Testis (tissue), 3 donors: ENCODE results near the gene ABHD11. TPM values are rescaled to one million over a fixed set of nuclear protein-coding genes. Genes with fewer than 3 reads are reported as not detected.

ENCODE experiments used
- DNase-seq: peaks from one replicate; pipeline ENCODE4 v3.0.0-alpha.2; 2019
- H3K27ac ChIP-seq, 2 donors: fragments of 200-600 bp; sonication (generic); one replicate each; pipeline ENCODE4 v1.5.1; 2019
- H3K27me3 ChIP-seq: fragments of 200-600 bp; sonication (generic); one replicate; pipeline ENCODE4 v1.5.1; 2019
- H3K36me3 ChIP-seq: fragments of 200-600 bp; sonication (generic); one replicate; pipeline ENCODE4 v1.5.1; 2017; ENCODE audit warnings: low read depth; ENCODE audit errors: missing control alignments
- H3K4me1 ChIP-seq: fragments of 200-600 bp; sonication (generic); one replicate; pipeline ENCODE4 v1.5.1; 2019
- H3K4me3 ChIP-seq, 2 donors: fragments of 200-600 bp; sonication (generic); one replicate each; pipeline ENCODE4 v1.5.1; 2017 to 2019
- H3K9me3 ChIP-seq: fragments of 200-600 bp; sonication (generic); one replicate; pipeline ENCODE4 v1.5.1; 2017
- POLR2A ChIP-seq: fragments of 450-650 bp; IDR thresholded peaks from one replicate; pipeline ENCODE4 v1.6.1; 2017; ENCODE audit warnings: antibody characterized with exemption, mild to moderate bottlenecking, moderate library complexity
- WGBS, 2 donors: methylation state at CpG; one replicate each; pipeline ENCODE4 v1.1.5; 2018; 5-methylcytosine and 5-hydroxymethylcytosine counted together
- intact Hi-C: fragments of 100-400 bp; cut with DNase I; formaldehyde crosslinking; loops from one replicate; pipeline ENCODE4 v1.15.1; 2023; ENCODE audit warnings: low total_unique reads
- microRNA counts, 2 donors: library from miRNA; unstranded; fragments of <30 nt; microRNA quantifications; one replicate each; lab custom pipeline; 2016
- microRNA-seq, 2 donors: library from miRNA; unstranded; fragments of <30 nt; microRNA quantifications; one replicate each; pipeline ENCODE4, GENCODE V29; 2016; ENCODE audit warnings: borderline number of aligned reads in 2 of 2, borderline replicate concordance in 1 of 2
- polyA plus RNA-seq: library from polyadenylated mRNA; stranded (reverse); fragments of 350-450 nt; fragmentation: Illumina TruSeq; extraction: RNeasy Lipid Tissue Mini Kit (QIAGEN cat#74804); gene quantifications from one replicate; pipeline ENCODE4 v1.2.3, GENCODE V29; 2014; ENCODE audit warnings: low read depth, low replicate concordance; ENCODE audit not compliant: insufficient read depth
- small RNA-seq, 2 donors: library from RNA; depleted of rRNA; stranded (forward); fragments of <200 nt; gene quantifications; one replicate each; pipeline ENCODE3, GENCODE V24; 2016
- total RNA-seq, 2 donors: library from RNA; depleted of rRNA; stranded (reverse); fragments of >200 nt; gene quantifications; one replicate each; pipeline ENCODE4 v1.2.3, GENCODE V29; 2016
- TF ChIP-seq, protein P1 (sequence below), 3 experiments: fragments of 450-650 bp in 2 of 3; fragments of 200-600 bp in 1 of 3; sonication (generic) in 1 of 3; IDR thresholded peaks; one replicate each; pipeline ENCODE4 v1.5.1; 2016 to 2019; ENCODE audit warnings: antibody characterized with exemption in 3 of 3, mild to moderate bottlenecking in 2 of 3, moderate library complexity in 1 of 3

Gene ABHD11
- total and polyA plus RNA-seq, 3 donors from 2014 or later = 21.6 to 33.1 (median 29.0) TPM

DNA sequence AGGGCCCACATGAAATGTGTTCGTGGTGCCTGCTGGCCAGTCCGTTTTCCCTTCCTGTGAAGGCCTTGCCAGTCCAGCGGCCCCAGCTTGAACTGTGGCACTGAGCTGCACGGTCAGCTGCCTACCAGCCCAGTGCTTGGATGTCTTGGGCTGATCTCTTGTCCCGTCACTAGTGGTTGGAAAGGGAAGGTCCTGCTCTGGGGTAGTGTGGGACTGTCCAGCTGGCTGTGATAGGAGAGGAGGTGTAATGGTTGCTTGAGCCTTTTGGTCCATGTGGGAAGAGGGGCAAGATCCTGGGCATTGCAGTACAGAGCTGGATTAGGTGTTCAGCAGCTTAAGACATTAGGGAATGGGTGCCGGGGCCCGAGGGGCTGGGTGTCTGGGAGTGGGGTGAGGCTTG, 40.2 kb downstream of the ABHD11 start:
- intact Hi-C loops = no loop called here

DNA sequence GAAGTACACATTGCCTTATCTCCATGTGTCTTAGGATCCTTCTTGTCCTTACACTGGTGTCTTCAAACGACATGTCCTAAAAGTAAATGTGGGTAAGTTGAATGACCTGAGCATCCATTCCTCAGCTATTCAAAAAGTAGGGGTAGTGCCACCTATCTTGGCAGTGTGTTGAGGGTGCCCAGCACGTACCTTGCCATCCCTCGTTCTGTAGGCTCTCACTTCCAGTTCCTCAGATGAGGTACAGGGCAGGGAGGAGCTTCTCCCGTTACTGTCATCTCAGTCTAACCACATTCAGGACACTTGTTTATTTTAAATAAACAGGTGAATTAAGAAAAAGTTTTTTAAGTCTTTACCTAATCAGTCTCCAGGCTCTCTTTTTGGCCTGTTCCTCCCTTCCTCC, 42.2 kb downstream of the ABHD11 start:
- intact Hi-C loops = no loop called here
- H3K36me3 ChIP-seq = no peaks in the 10 kb centered on the region

More for the DNA sequence above, 40.2 kb downstream of the ABHD11 start:
- TF ChIP-seq POLR2A = no peak
- TF ChIP-seq, protein P1, sequence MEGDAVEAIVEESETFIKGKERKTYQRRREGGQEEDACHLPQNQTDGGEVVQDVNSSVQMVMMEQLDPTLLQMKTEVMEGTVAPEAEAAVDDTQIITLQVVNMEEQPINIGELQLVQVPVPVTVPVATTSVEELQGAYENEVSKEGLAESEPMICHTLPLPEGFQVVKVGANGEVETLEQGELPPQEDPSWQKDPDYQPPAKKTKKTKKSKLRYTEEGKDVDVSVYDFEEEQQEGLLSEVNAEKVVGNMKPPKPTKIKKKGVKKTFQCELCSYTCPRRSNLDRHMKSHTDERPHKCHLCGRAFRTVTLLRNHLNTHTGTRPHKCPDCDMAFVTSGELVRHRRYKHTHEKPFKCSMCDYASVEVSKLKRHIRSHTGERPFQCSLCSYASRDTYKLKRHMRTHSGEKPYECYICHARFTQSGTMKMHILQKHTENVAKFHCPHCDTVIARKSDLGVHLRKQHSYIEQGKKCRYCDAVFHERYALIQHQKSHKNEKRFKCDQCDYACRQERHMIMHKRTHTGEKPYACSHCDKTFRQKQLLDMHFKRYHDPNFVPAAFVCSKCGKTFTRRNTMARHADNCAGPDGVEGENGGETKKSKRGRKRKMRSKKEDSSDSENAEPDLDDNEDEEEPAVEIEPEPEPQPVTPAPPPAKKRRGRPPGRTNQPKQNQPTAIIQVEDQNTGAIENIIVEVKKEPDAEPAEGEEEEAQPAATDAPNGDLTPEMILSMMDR (IDR thresholded peaks at IDR 0.05) = no peak
- H3K27me3 ChIP-seq = no peaks in the 10 kb centered on the region
- peaks cover 3% of the 10 kb centered on the region for H3K4me1 ChIP-seq
- no peak overlapping the region for H3K4me3 ChIP-seq
- H3K36me3 ChIP-seq = no peaks in the 10 kb centered on the region
- 70 to 80% methylated on average over 5 to 7 of the region's 7 CpGs for WGBS, 2 donors
- DNase-seq = no peak
- no peak overlapping the region for H3K27ac ChIP-seq
- no peaks in the 10 kb centered on the region for H3K9me3 ChIP-seq

DNA sequence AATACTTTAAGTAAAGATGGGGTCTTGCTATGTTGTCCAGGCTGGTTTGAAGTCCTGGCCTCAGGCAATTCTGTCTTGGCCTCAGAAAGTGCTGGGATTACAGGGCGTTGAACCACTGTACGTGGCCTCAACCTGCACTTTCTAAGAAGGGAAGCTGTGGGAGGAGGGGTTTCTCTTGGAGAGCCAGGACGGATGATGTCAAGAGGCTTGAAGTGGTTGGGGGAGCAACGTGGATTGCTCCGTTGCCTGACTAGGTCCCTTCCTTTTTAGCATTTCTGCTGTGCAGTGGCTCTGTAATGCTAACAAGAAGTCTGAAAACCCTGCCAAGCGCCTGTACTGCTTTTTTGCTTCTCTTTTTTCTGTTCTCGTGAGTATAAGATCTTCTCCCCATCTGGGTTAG, 48.0 kb downstream of the ABHD11 start:
- peak overlapping the region in 1 of 2 donors; percentile 32 for H3K27ac ChIP-seq
- 79 to 88% methylated on average over 7 of the region's 7 CpGs for WGBS, 2 donors
- H3K9me3 ChIP-seq = no peaks in the 10 kb centered on the region
- no peaks in the 10 kb centered on the region for H3K27me3 ChIP-seq
- DNase-seq = no peak
- no peaks in the 10 kb centered on the region for H3K36me3 ChIP-seq
- no peak for TF ChIP-seq POLR2A
- TF ChIP-seq, protein P1 (IDR thresholded peaks at IDR 0.05) = no peak
- H3K4me1 ChIP-seq = peaks cover 8% of the 10 kb centered on the region
- H3K4me3 ChIP-seq = no peak overlapping the region
- intact Hi-C loops = no loop called here

More for the DNA sequence above, 42.2 kb downstream of the ABHD11 start:
- DNase-seq = no peak
- no peak for TF ChIP-seq POLR2A
- TF ChIP-seq, protein P1 (IDR thresholded peaks at IDR 0.05) = no peak
- Histone ChIP-seq H3K27me3 (no peaks in the 10 kb centered on the region), H3K4me3 (no peak overlapping the region), H3K27ac (no peak overlapping the region), H3K4me1 (peaks cover 6% of the 10 kb centered on the region), H3K9me3 (no peaks in the 10 kb centered on the region)
- 91 to 92% methylated on average over 4 of the region's 4 CpGs for WGBS, 2 donors

DNA sequence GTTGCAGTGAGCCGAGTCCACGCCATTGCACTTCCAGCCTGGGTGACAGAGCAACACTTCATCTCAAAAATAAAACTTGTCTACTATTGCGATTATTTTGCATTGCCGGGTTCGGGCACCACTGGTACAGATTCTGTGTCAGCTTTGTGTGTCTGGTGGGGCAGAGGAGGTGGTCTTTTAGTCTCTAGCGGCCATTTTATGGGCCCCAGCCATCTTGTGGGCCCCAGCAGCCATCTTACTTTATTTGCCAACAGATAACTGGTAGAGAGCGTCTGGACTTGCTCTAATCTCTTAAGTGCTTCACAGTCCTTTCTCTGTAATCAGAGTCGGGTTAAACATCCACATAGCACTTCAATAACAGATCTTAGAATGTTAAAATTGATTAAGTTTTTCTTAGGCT, 50.3 kb downstream of the ABHD11 start:
- DNase-seq = no peak
- Histone ChIP-seq H3K27ac (no peak overlapping the region), H3K36me3 (no peaks in the 10 kb centered on the region), H3K4me3 (no peak overlapping the region), H3K27me3 (no peaks in the 10 kb centered on the region), H3K9me3 (no peaks in the 10 kb centered on the region), H3K4me1 (peaks cover 15% of the 10 kb centered on the region)
- TF ChIP-seq, protein P1 (IDR thresholded peaks at IDR 0.05) = no peak
- TF ChIP-seq POLR2A = no peak
- WGBS, 2 donors = 89 to 90% methylated on average over 8 of the region's 8 CpGs
- intact Hi-C loops = no loop called here

MicroRNA genes within 50 kb of the gene (microRNA counts, 767-probe panel; counts per million panel counts)
- microRNA hsa-miR-4284 (lab: Ali Mortazavi, UCI) = 0 to 152 counts per million in 2 donors

Small RNA genes lying within 50 kb of the gene (microRNA-seq; reads per million reads assigned to microRNA genes)
- 0 reads per million in 2 donors for gene MIR4284

Small RNA genes lying within 50 kb of the gene (small RNA-seq; reads per million reads assigned to genes)
- gene MIR4284 = 0 reads per million in 2 donors
- gene RN7SL265P = 0 reads per million in 2 donors

Other genes with a start within 250 kb of the ABHD11 start
- 10 to 100 TPM; 59.4 to 72.8 TPM for gene BAZ1B, start 216.5 kb downstream of the ABHD11 start, total RNA-seq
- 30.8 TPM for gene BAZ1B, start 216.5 kb downstream of the ABHD11 start, polyA plus RNA-seq
- 10 to 100 TPM; 83.0 to 91.1 TPM for gene BCL7B, start 181.1 kb downstream of the ABHD11 start, total RNA-seq
- 88.9 TPM for gene BCL7B, start 181.1 kb downstream of the ABHD11 start, polyA plus RNA-seq
- 100 to 1,000 TPM; 211 to 224 TPM for gene TBL2, start 160.2 kb downstream of the ABHD11 start, total RNA-seq
- 579 TPM for gene TBL2, start 160.2 kb downstream of the ABHD11 start, polyA plus RNA-seq
- gene MLXIPL, start 114.3 kb downstream of the ABHD11 start, total RNA-seq = 100 to 1,000 TPM; 160 to 215 TPM
- 34.2 TPM for gene MLXIPL, start 114.3 kb downstream of the ABHD11 start, polyA plus RNA-seq
- gene VPS37D, start 71.0 kb downstream of the ABHD11 start, total RNA-seq = 10 to 100 TPM; 15.0 to 24.8 TPM
- 10.3 TPM for gene VPS37D, start 71.0 kb downstream of the ABHD11 start, polyA plus RNA-seq
- gene DNAJC30, start 55.3 kb downstream of the ABHD11 start, total RNA-seq = 10 to 100 TPM; 19.7 to 25.0 TPM
- gene DNAJC30, start 55.3 kb downstream of the ABHD11 start, polyA plus RNA-seq = 27.7 TPM
- 100 to 1,000 TPM; 241 to 252 TPM for gene BUD23, start 55.2 kb downstream of the ABHD11 start, total RNA-seq
- gene BUD23, start 55.2 kb downstream of the ABHD11 start, polyA plus RNA-seq = 231 TPM
- gene STX1A, start 19.1 kb downstream of the ABHD11 start, total RNA-seq = 10 to 100 TPM; 24.7 to 28.2 TPM
- gene STX1A, start 19.1 kb downstream of the ABHD11 start, polyA plus RNA-seq = 13.2 TPM
- gene CLDN3, start 31.5 kb upstream of the ABHD11 start, total RNA-seq = 1 to 10 TPM; 1.9 to 5.1 TPM
- 6.1 TPM for gene CLDN3, start 31.5 kb upstream of the ABHD11 start, polyA plus RNA-seq
- under 1 TPM; 0.93 to 0.94 TPM for gene CLDN4, start 92.2 kb upstream of the ABHD11 start, total RNA-seq
- gene CLDN4, start 92.2 kb upstream of the ABHD11 start, polyA plus RNA-seq = 4.3 TPM
- gene METTL27, start 103.7 kb upstream of the ABHD11 start, total RNA-seq = 1 to 10 TPM; 3.5 to 3.7 TPM
- gene METTL27, start 103.7 kb upstream of the ABHD11 start, polyA plus RNA-seq = 5.6 TPM
- gene TMEM270, start 122.4 kb upstream of the ABHD11 start, total RNA-seq = 10 to 100 TPM; 37.3 to 70.1 TPM
- 113 TPM for gene TMEM270, start 122.4 kb upstream of the ABHD11 start, polyA plus RNA-seq